ENCODE measurements around the gene STUB1.

GRCh38 chr16:715477-716199, 35.4 kb downstream of the STUB1 start:
- TF ChIP-seq FOXK2 (IDR thresholded peaks at IDR 0.05): no peak
- TF ChIP-seq SP1 (IDR thresholded peaks at IDR 0.05): no peak
- TF ChIP-seq NFRKB (IDR thresholded peaks at IDR 0.05): no peak
- no peak for TF ChIP-seq FOXM1 (IDR thresholded peaks at IDR 0.05; ENCODE audit: borderline replicate concordance)
- TF ChIP-seq ELF4 (IDR thresholded peaks at IDR 0.05): no peak
- no peak for TF ChIP-seq HDGF (IDR thresholded peaks at IDR 0.05; ENCODE audit: borderline replicate concordance)
- no peak for TF ChIP-seq TARDBP (IDR thresholded peaks at IDR 0.05)
- no peak for TF ChIP-seq BHLHE40 (IDR thresholded peaks at IDR 0.05; ENCODE audit: borderline replicate concordance)

Data from HEK293T (cell line).